Transverse colon (tissue), 4 donors: ENCODE results near the gene SIRPB2. TPM values are rescaled to one million over a fixed set of nuclear protein-coding genes. Genes with fewer than 3 reads are reported as not detected.

Experiments
- DNase-seq: peaks from one replicate; pipeline ENCODE4 v3.0.0-alpha.2; 2019
- H3K27ac ChIP-seq, 4 donors: fragments of 200-600 bp; sonication (generic); 2 replicates each; pipeline ENCODE4 v1.5.1; 2016 to 2018; ENCODE audit warnings: inconsistent platforms in 4 of 4
- H3K27me3 ChIP-seq: fragments of 200-600 bp; sonication (generic); 2 replicates; pipeline ENCODE4 v1.5.1; 2017; ENCODE audit warnings: inconsistent platforms
- H3K36me3 ChIP-seq, 4 donors: fragments of 200-600 bp; sonication (generic); 2 replicates each; pipeline ENCODE4 v1.5.1; 2017 to 2019; ENCODE audit warnings: inconsistent platforms in 4 of 4
- H3K4me1 ChIP-seq, 4 donors: fragments of 200-600 bp; sonication (generic); 2 replicates each; pipeline ENCODE4 v1.5.1; 2017 to 2020; ENCODE audit warnings: inconsistent platforms in 4 of 4
- H3K4me3 ChIP-seq, 4 donors: fragments of 200-600 bp; sonication (generic); 1 replicate in 1 of 4; 2 replicates in 3 of 4; pipeline versions ENCODE4 v1.5.1 to v1.6.1; 2017 to 2019; ENCODE audit warnings: inconsistent platforms in 4 of 4
- H3K9me3 ChIP-seq, 2 donors: fragments of 200-600 bp; sonication (generic); 2 replicates each; pipeline ENCODE4 v1.5.1; 2017 to 2019; ENCODE audit warnings: inconsistent platforms in 2 of 2
- EP300 ChIP-seq: sonication (generic); formaldehyde crosslinking; IDR thresholded peaks from one replicate; pipeline ENCODE4 v1.6.1; 2017; ENCODE audit warnings: antibody characterized with exemption, low read depth
- POLR2A ChIP-seq: fragments of 450-650 bp; IDR thresholded peaks from one replicate; pipeline ENCODE4 v1.6.1; 2016; ENCODE audit warnings: antibody characterized with exemption, mild to moderate bottlenecking, moderate library complexity
- POLR2AphosphoS5 ChIP-seq, 3 donors: sonication (generic); formaldehyde crosslinking; IDR thresholded peaks; one replicate each; pipeline ENCODE4 v1.6.1; 2016; ENCODE audit warnings: antibody characterized with exemption in 3 of 3
- WGBS, 2 donors: methylation state at CpG; one replicate each; pipeline ENCODE4 v1.1.5; 2018; ENCODE audit warnings: low coverage in 1 of 2; 5-methylcytosine and 5-hydroxymethylcytosine counted together
- in situ Hi-C, 4 donors: fragments of 200-750 bp; cut with MboI; loops; one replicate each; pipeline versions ENCODE4 v1.15.0 to v1.15.1; 2017; ENCODE audit warnings: low sequenced_read_pairs in 3 of 4, low pct_ligation_motif_present in 1 of 4, low pct_unique_long_range_greater_than_20kb in 1 of 4
- intact Hi-C: fragments of 100-400 bp; cut with DNase I; formaldehyde crosslinking; loops from one replicate; pipeline ENCODE4 v1.15.1; 2023; ENCODE audit warnings: low total_unique reads
- total RNA-seq, 4 donors: library from RNA; depleted of rRNA; stranded (reverse); fragments of >200 nt; gene quantifications; one replicate each; pipeline ENCODE4 v1.1.0, GENCODE V29; 2016
- TF ChIP-seq, protein P1 (sequence below), 5 experiments: fragments of 200-600 bp in 3 of 5; fragments of 450-650 bp in 2 of 5; sonication (generic) in 3 of 5; IDR thresholded peaks; 1 replicate in 2 of 5; 2 replicates in 3 of 5; pipeline ENCODE4 v1.5.1; 2016 to 2017; ENCODE audit warnings: antibody characterized with exemption in 5 of 5, inconsistent platforms in 3 of 5, mild to moderate bottlenecking in 2 of 5, moderate library complexity in 1 of 5

Gene SIRPB2
- total RNA-seq, 4 donors from 2014 or later: 3.7 to 3.8 TPM; not detected in 2

- DNase-seq: no peak
- in situ Hi-C loops: no loop called here
- Histone ChIP-seq H3K27ac (peak overlapping the region; percentile 48 to 67 (median 53)), H3K4me3 (peak overlapping the region in 1 of 4 donors; percentile 26), H3K36me3 (no peaks in the 10 kb centered on the region), H3K27me3 (peaks cover 21% of the 10 kb centered on the region), H3K4me1 (peaks cover 0 to 3% (median 0%) of the 10 kb centered on the region in 4 donors), H3K9me3 (no peaks in the 10 kb centered on the region)
- 68 to 90% methylated on average over 2 to 9 of the region's 9 CpGs for WGBS, 2 donors
- intact Hi-C loops: no loop called here
- TF ChIP-seq, protein P1, sequence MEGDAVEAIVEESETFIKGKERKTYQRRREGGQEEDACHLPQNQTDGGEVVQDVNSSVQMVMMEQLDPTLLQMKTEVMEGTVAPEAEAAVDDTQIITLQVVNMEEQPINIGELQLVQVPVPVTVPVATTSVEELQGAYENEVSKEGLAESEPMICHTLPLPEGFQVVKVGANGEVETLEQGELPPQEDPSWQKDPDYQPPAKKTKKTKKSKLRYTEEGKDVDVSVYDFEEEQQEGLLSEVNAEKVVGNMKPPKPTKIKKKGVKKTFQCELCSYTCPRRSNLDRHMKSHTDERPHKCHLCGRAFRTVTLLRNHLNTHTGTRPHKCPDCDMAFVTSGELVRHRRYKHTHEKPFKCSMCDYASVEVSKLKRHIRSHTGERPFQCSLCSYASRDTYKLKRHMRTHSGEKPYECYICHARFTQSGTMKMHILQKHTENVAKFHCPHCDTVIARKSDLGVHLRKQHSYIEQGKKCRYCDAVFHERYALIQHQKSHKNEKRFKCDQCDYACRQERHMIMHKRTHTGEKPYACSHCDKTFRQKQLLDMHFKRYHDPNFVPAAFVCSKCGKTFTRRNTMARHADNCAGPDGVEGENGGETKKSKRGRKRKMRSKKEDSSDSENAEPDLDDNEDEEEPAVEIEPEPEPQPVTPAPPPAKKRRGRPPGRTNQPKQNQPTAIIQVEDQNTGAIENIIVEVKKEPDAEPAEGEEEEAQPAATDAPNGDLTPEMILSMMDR (IDR thresholded peaks at IDR 0.05): no peak
- TF ChIP-seq POLR2A (no peak), POLR2AphosphoS5 (IDR thresholded peaks at IDR 0.05) (no peak)
Measured at GRCh38 chr20:1490643-1491195, 501 bp downstream of the SIRPB2 start.

DNA sequence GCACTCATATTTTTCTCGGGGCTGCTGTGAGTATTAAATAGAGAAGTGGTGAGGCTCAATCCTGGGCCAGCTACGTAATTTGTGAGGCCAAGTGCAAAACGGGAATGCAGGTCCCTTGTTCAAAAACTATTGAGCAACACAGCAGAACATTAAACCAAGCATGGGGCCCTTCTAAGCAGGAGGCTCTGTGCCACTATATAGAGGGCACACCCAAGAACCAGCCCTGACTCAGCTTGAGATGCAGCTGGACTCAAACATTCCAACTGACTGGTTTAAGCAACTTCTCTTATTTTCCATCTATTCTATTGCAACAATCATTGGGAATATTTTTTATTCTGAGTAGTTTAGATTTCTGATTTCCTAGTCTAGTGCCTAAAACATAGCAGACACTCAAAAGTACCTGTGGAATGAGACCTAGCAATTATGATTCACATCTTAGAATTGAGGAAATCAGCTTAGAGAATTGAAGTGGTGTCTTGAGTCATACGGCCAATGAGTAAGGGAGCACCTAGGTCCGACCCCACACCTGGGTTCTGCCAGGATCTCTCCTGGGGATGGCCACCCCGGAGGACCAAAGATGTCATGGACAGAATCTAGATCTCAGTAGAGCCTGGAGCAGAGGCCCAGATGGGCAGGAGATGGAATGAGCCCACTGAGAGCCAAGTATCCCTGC is 1.3 kb downstream of the SIRPB2 start:
- Histone ChIP-seq H3K27ac (peak overlapping the region; percentile 48 to 67 (median 53)), H3K9me3 (no peaks in the 10 kb centered on the region), H3K4me1 (peaks cover 0 to 3% (median 0%) of the 10 kb centered on the region in 4 donors), H3K4me3 (peak overlapping the region in 1 of 4 donors; percentile 27), H3K27me3 (peaks cover 17% of the 10 kb centered on the region), H3K36me3 (no peaks in the 10 kb centered on the region)
- no peak for DNase-seq
- in situ Hi-C loops: no loop called here
- intact Hi-C loops: no loop called here
- TF ChIP-seq EP300: no peak
- TF ChIP-seq POLR2A: peak; percentile 16
- TF ChIP-seq POLR2AphosphoS5 (IDR thresholded peaks at IDR 0.05): peak in 2 of 3 donors; percentile 12 to 43
- TF ChIP-seq, protein P1 (IDR thresholded peaks at IDR 0.05): no peak
- WGBS, 2 donors: 68 to 93% methylated on average over 3 to 6 of the region's 6 CpGs

- WGBS, 2 donors: 76 to 86% methylated on average over 1 to 2 of the region's 2 CpGs
- H3K4me1 ChIP-seq: peaks cover 0 to 3% (median 0%) of the 10 kb centered on the region in 4 donors
- no peak for DNase-seq
- intact Hi-C loops: no loop called here
- no peaks in the 10 kb centered on the region for H3K9me3 ChIP-seq
- in situ Hi-C loops: no loop called here
- no peaks in the 10 kb centered on the region for H3K36me3 ChIP-seq
- peak overlapping the region in 1 of 4 donors; percentile 27 for H3K4me3 ChIP-seq
- peaks cover 15% of the 10 kb centered on the region for H3K27me3 ChIP-seq
- no peak for TF ChIP-seq EP300
- TF ChIP-seq POLR2A: no peak
- TF ChIP-seq, protein P1 (IDR thresholded peaks at IDR 0.05): no peak
- TF ChIP-seq POLR2AphosphoS5 (IDR thresholded peaks at IDR 0.05): no peak
- H3K27ac ChIP-seq: peak overlapping the region in 3 of 4 donors; percentile 21 to 48 (median 40)
Measured at GRCh38 chr20:1489325-1489724, 1.9 kb downstream of the SIRPB2 start.

- Histone ChIP-seq H3K27me3 (peaks cover 8% of the 10 kb centered on the region), H3K4me1 (no peaks in the 10 kb centered on the region), H3K4me3 (no peak overlapping the region), H3K9me3 (no peaks in the 10 kb centered on the region), H3K36me3 (no peaks in the 10 kb centered on the region), H3K27ac (no peak overlapping the region)
- WGBS, 2 donors: 84 to 93% methylated on average over 2 of the region's 2 CpGs
- intact Hi-C loops: no loop called here
- in situ Hi-C loops: no loop called here
- TF ChIP-seq POLR2A (no peak), POLR2AphosphoS5 (IDR thresholded peaks at IDR 0.05) (no peak), EP300 (no peak)
- TF ChIP-seq, protein P1 (IDR thresholded peaks at IDR 0.05): no peak
- DNase-seq: no peak
Measured at GRCh38 chr20:1486566-1486965, 4.7 kb downstream of the SIRPB2 start.
